ENCODE measurements around the gene SMIM21.

SMIM21 gene

DNA sequence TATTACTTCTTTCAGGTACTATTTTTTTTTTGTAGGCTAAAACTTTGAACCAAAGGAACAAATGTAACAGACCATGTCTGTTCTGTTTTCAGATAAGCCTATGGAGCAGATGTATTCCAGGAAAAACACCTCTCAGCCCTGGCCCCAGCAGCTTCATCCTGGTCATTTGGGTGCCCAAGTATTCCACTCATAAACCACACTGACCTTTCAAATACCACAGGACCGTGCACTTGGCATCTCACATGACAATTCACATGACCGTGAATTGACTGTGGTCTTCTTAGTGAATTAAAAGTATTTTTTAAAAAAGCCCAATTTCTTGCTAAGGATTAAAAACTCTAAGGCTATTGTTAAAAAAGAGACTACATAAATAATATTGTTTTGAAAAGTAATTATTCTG lies 50.2 kb downstream of the SMIM21 start:
- no peak for DNase-seq (ENCODE audit: low read depth in 3 of 3)

DNA sequence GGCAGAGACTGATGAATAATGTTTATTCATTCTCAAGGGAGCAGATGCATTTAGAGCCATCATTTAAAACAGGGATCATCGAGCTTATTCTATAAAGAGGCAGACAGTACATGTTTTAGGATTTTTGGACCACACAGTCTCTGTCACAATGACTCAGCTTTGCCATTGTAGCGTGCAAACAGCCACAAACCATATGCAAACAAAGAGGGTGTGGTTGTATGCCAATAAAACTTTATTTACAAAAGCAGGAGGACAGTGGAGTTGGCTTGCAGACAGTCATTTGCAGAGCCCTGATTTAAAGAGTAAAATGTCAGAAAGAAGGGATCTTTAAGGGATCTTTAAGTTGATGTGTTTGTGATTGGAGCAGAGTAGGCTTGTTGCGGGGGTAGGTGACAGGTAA lies 51.5 kb downstream of the SMIM21 start:
- no peak for DNase-seq (ENCODE audit: low read depth in 3 of 3)

DNA sequence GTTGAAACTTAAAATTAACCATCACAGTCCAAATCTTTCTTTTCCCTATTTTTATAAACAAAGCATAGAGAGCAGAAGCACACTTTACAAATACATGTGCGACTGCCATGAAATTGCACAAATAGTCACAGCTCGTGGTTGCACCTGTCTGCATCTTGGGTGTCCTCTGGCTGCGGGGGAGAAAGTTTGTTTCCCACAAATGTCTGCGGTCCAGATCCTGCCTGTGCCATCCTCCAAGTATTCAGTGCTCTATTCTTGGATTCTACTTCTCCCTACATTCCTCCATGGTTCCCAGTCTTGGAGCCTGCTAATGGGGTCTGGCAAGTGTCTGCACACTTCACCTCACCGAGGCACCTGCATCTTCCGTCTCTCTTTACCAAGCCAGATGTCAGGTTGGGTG lies 52.2 kb downstream of the SMIM21 start:
- DNase-seq (ENCODE audit: low read depth in 3 of 3), result no peak

DNA sequence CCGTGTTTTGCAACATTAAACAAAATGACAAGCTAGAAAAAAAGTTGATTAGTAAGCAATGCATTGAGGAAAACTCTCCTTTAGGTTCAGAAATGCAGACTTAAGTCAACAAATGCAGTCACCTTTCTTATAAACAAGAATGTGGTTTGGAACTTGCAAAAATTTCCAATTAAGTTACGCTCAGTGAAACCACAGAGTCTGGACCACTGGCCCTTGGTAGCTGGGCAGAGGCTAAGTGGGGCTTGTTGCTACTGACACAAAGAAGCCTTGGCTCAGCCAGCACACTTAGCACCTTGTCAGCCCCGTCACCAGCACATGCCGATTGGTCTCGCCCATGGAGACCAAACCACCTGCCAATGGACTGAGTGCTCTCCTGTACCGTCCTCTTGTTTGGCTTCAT lies 53.0 kb downstream of the SMIM21 start:
- no peak for DNase-seq (ENCODE audit: low read depth in 3 of 3)

DNA sequence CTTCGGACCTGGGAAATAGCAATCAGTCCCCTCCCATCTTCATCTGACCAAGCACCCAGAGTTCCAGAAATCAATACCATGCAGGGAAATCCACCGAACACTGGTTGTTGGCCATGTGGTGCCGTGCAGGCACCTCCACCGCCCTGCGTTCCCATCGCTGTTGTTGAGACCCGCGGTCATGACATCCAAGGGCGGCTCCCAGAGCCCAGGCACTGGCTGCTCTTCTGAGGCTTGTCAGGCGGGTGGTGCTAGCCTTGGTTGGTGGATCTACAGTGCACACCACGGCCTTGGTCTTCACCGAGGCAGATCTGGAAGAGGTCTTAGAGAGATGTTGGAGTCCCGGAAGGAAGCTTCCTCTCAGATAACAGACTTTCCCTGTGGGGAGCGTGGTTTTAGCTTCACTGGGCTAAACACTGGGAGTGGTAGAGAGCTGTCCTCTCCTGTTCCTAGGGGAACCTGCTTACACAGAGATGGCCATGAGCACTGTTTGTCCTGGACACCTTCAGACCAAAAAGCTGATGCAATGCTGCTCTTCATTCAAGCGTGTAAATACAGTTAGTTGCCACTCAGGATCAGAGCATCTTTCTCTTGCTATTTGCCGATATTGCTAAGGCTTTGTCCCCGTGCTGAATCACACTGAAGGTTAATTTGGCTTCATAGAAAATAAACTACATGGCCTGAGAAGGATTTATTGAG lies 58.3 kb downstream of the SMIM21 start:
- DNase-seq (ENCODE audit: low read depth in 3 of 3), result no peak

DNA sequence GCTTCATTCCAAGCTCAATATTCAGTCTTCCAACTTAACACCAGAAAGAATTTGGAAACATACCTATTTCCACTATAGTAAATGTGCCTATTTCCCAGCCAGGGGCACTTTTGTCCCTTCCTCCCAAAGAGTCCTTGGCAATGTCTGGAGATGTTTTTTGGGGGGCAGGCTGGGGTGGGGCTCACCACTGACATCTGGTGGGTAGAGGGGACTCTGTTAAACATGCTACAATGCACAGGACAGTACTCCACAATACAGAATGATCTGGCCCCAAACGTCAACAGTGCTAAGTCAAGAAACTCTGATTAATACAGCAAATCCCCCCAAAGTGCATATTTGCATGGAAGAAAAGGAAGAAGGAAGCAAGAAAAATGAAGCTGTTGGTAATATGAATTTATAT lies 61.7 kb downstream of the SMIM21 start:
- DNase-seq (ENCODE audit: low read depth in 3 of 3), result no peak

DNA sequence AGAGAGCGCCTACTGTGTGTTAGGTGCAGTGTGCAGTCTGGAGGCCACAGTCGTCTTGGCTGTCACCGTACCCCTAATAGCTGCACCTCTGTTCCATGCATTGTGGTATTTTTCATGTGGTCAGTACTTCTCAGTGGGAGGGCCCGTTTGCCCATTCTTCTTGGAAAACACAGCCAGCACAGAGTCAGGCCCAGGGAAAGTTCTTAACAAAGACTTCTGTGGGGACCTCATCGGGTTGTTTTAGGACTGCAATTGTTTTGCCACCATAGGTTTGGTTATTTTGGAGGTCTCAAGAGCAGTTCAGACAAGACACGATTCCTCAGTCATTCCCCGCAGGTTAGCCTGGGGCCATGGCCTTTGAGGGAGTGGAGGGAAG lies 62.3 kb downstream of the SMIM21 start:
- DNase-seq (ENCODE audit: low read depth in 3 of 3), result no peak

DNA sequence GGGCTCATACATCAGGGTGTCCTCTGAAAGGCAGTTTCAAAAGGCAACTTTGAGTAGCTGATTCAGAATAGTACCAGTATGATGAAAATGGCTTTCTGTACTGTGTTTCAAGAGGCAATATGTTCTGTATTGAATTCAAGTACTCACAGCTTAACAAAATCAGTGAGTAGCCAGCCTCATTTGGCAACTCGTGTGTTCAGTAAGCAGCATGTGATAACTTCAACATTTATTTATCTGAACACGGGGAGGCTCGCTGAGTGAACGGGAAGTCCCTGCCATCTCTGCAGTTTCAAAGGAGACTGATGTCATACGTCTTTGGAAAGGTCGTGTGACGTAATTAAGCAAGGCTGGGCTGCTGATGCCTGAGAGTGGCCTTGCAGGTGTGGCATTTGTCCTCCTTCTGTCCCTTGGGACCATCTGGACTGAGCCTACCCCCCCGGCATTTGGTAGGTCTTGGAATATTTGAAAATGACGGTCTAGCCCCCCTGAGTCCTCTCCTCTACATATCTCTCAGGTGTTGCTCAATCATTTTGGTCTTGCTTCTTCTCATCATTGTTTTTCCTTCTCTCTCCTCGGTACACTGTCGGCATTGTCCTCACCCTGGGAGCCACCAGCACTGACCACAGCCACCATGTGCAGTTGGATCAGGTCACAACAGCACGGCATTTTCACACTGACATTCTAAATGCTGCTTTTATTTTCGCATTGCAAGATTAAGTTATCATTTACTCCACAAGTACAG lies 62.8 kb downstream of the SMIM21 start:
- no peak for DNase-seq (ENCODE audit: low read depth in 3 of 3)

DNA sequence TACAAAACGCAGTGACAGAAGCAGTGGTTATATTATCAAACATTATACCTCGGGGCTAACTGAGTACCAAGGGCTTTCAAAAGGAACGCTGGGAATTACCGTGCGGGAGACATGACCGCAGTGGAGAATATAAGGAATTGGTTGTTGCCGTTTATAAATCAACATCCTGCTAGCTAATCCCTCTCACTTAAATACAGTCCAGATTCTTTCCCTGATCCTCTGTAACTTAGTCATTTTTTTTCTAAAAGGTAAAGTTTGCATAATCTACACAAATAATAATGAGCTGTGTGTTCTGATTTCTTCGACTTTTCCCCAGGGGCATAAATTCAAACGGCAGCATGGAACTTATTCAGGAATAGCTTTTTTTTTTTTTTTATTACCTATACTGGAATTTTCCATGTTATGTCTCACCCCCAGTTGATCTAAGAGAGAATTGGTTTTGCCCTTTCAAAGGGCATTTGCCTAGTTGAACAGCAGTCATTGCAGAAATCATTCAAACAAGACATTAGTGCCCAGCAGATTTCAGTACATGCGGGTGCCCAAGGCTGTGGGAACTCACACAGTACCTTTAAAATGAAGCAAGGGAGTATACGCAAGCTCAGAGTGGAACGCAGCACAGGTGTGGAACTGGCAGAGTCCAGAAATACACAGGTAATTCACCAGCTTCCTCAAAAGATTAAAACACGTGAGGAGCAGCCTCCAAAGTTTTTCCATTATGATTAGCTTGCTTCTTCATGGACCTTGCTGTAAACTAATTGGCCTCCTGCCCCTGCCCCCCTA lies 63.9 kb downstream of the SMIM21 start:
- DNase-seq (ENCODE audit: low read depth in 3 of 3), result no peak

DNA sequence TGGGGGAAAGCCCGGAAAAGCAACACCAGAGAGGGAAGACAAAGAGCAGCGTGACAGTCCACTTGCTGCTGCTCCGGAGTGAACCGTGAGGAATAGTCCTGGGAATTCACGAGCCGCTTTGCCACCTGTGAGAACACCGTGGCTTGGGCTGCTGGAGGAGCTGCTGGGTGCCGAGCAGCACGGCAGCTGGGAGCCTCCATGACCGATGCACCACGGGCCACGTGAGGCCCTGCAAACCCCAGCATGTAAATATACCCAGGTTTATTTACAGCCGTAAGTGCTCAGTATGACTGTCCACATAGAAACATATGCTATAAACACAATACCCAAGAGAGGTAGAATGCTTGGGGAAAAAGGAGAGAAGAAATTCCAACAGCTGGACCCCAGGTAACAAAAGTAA lies 65.1 kb downstream of the SMIM21 start:
- no peak for DNase-seq (ENCODE audit: low read depth in 3 of 3)

DNA sequence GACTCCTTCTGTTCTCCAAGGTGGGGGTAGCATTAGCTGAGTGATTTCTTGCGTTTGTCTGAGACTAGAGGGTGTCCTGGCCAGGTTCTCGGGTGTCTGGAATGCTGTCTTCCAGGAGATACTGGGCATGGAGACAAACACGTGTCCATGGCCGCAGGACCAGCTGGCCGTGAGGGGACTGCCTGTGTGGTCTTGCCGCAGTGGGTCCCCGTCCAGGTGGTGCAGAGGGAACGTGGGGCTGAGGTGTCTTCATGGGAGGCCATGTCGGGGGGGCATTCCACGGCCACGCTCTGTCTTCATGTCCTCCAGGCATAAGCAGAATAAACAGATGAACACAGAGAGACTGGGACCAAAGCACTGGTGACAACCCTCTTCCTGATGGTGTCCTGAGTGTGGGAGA lies 66.6 kb downstream of the SMIM21 start:
- DNase-seq (ENCODE audit: low read depth in 3 of 3), result no peak

DNA sequence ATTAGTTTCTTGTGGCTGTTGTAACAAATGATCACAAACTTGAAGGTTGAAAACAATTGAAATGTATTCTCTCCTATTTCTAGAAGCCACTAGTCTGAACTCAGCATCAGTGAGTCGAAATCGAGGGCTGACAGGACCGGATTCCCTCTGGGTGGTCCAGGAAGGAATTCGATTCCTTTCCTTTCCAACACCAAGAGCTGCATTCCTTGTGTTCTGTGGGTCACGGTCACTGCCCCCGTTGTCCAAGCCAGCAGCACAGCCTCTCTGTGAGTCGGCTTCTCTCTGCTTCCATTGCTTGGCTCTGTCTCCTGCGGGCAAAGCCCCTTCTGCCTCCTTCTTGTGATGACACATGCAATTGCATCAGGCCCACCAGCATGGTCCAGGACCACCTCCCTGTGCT lies 67.3 kb downstream of the SMIM21 start:
- no peak for DNase-seq (ENCODE audit: low read depth in 3 of 3)
